Muscle of leg (tissue), 11 donors: ENCODE results near the gene HMCES. TPM values are rescaled to one million over a fixed set of nuclear protein-coding genes. Genes with fewer than 3 reads are reported as not detected.
"Not testable (repeated sequence)": the region's sequence is repeated elsewhere in the genome, so short reads cannot be mapped to it uniquely, and the experiment has no call there.

ENCODE experiments used
- DNase-seq: peaks from one replicate; pipeline ENCODE4 v3.0.0; 2013
- H3K27ac ChIP-seq: one replicate; pipeline ENCODE4 v1.5.1; 2013; ENCODE audit warnings: mild to moderate bottlenecking, low read length, control low read depth
- H3K27me3 ChIP-seq: one replicate; pipeline ENCODE4 v1.6.1; 2013; ENCODE audit warnings: low read length; ENCODE audit not compliant: control insufficient read depth, insufficient read depth
- H3K36me3 ChIP-seq: one replicate; pipeline ENCODE4 v1.6.1; 2013; ENCODE audit warnings: low read length; ENCODE audit not compliant: control insufficient read depth, insufficient read depth
- H3K4me1 ChIP-seq: one replicate; pipeline ENCODE4 v1.6.1; 2013; ENCODE audit warnings: low read length; ENCODE audit not compliant: control insufficient read depth, insufficient read depth
- H3K4me3 ChIP-seq: one replicate; pipeline ENCODE4 v1.5.1; 2013; ENCODE audit warnings: low read length, control low read depth
- H3K9me3 ChIP-seq: replicated peaks from 2 replicates; pipeline ENCODE4 v1.6.1; 2013; ENCODE audit warnings: low read depth, low read length; ENCODE audit not compliant: control insufficient read depth
- WGBS: methylation state at CpG from one replicate; pipeline ENCODE4 v1.1.5; 2013; ENCODE audit warnings: missing lambda C conversion rate; ENCODE audit not compliant: insufficient coverage; 5-methylcytosine and 5-hydroxymethylcytosine counted together
- polyA plus RNA-seq, 8 donors: library from polyadenylated mRNA; unstranded; fragments of 120-200 nt; gene quantifications; one replicate each; pipeline versions ENCODE4 v1.2.1 to v1.2.3, GENCODE V29; 2013; ENCODE audit warnings: inconsistent platforms in 1 of 8, low replicate concordance in 1 of 8; ENCODE audit not compliant: insufficient read length in 8 of 8, insufficient read depth in 1 of 8
- total RNA-seq: library from RNA; stranded (reverse); fragments of 120-200 nt; gene quantifications from one replicate; pipeline ENCODE4 v1.2.4, GENCODE V29; 2013

Gene HMCES
- total and polyA plus RNA-seq, 9 donors, result 12.6 to 33.2 (median 24.7) TPM

- H3K27me3 ChIP-seq, result no peaks in the 10 kb centered on the region
- WGBS, result 93% methylated on average over 9 of the region's 11 CpGs
- H3K27ac ChIP-seq, result no peak overlapping the region
- H3K36me3 ChIP-seq, result peaks cover 87% of the 10 kb centered on the region
- no peak for DNase-seq
- H3K4me1 ChIP-seq, result no peaks in the 10 kb centered on the region
- no peaks in the 10 kb centered on the region for H3K9me3 ChIP-seq
- no peak overlapping the region for H3K4me3 ChIP-seq
Measured at GRCh38 chr3:129257609-129258008, 21.1 kb upstream of the HMCES start.

DNA sequence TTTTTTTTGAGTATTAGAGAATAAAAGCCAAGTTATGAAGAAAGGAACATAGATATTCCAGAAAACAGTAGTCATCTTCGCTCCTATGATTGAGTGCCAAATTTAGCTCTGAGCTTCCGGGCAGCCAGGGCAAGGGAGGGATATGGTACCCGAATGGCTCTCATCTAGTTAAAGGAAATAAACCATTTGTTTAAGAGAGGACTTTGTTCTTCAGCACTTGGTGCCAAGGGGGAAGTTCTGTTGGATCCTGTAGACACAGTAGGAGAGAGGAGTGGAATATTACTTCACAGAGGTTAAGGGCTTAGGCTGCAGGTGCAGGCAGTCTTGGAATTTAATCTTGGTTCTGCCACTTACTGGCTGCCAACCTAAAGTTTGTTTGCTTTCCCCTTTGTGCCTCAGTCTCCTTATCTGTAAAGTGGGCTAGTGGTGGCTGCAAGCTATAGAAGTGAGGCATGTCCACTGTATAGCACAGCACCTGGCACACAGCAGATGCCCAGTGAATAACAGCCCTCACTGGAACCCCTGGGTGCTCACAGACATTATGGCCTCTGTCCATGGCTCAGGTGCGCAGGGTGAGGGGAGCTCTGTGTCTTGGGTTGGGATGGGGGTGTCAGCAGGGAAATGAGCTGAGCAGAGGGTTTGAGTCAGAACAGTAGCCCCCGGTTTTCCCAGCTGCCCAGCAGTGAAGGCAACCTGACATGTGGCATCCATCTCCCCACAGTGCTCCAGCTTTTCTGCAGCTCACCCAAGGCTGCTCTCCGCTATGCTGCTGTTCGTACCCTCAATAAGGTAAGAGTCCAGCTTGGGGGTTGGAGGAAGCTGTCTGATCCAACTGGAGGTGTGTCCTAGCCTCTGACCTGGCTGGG lies 18.8 kb upstream of the HMCES start:
- Histone ChIP-seq H3K9me3 (no peaks in the 10 kb centered on the region), H3K4me1 (no peaks in the 10 kb centered on the region), H3K36me3 (peaks cover 87% of the 10 kb centered on the region), H3K4me3 (no peak overlapping the region), H3K27me3 (no peaks in the 10 kb centered on the region), H3K27ac (no peak overlapping the region)
- no peak for DNase-seq
- 98% methylated on average over 4 of the region's 7 CpGs for WGBS

DNA sequence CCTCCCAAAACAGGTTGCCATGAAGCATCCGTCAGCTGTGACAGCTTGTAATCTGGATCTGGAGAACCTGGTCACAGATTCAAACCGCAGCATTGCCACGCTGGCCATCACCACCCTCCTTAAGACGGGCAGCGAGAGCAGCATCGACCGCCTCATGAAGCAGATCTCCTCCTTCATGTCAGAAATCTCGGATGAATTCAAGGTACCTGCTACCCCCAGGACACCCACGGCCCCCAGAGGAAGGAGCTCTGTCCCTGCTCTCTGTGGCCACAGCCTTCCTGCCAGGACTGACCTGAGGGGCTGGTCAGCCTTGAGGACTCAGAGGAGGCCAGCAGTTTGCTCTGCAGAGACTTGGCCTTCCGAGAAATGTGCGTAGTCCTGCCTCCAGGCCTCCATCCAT lies 18.1 kb upstream of the HMCES start:
- Histone ChIP-seq H3K4me3 (no peak overlapping the region), H3K27ac (no peak overlapping the region), H3K27me3 (no peaks in the 10 kb centered on the region), H3K4me1 (no peaks in the 10 kb centered on the region), H3K36me3 (peaks cover 88% of the 10 kb centered on the region), H3K9me3 (no peaks in the 10 kb centered on the region)
- no peak for DNase-seq
- WGBS, result 95% methylated on average over 11 of the region's 11 CpGs

DNA sequence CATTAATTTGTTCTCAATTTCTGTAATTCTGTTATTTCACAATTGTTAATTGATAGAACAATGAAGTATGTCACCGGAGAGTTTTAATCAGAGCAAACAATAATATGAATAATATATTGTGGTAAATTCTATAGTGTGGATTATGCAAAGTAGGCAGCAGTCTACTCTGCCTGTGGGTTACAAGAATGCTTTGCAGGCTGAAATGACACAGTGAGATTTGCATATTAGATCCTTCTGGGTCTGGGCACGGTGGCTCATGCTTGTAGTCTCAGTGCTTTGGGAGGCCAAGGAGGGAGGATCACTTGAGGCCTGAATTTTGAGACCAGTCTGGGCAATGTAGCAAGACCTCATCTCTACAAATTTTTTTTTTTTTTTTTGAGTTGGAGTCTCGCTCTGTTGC lies 16.8 kb upstream of the HMCES start:
- no peak for DNase-seq
- H3K4me3 ChIP-seq, result no peak overlapping the region
- no peaks in the 10 kb centered on the region for H3K27me3 ChIP-seq
- H3K9me3 ChIP-seq, result no peaks in the 10 kb centered on the region
- peaks cover 87% of the 10 kb centered on the region for H3K36me3 ChIP-seq
- no peak overlapping the region for H3K27ac ChIP-seq
- no peaks in the 10 kb centered on the region for H3K4me1 ChIP-seq
- no CpG with 5 or more reads among the region's 3 CpGs for WGBS

DNA sequence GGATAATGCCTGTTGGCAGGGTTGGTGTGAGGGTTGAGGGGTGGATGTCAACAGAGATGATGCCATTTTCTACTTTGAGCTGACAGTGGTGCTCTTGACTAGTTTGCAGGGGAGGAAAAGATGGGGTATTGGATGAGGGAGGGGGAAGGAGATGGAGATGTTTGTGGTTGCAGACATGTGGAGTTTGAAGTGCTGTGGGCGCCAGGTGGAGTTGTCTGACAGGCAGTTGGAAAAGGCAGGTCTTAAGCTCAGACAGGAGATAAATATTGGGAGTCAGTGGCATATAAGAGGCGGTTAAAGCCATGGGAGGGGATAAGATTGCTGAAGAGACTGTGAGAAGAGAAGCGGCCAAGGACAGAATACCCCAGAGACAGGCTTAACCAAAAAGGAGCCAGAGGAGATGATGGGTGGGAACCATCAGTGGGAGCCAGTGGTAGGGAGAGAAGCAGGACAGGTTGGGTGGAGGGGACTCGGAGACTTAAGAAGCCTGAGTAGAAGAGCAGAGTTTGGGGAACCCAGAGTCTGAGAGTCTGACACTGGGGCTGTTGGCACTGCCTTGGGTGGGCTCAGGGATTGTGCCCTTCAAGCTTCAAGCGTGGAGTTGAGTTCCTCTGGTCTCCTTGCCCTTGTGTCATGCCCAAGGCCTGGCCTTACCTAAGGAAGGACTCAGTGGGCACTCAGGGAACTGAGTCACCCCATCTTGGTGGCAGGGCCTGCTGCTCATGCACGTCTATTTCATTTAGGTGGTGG lies 15.3 kb upstream of the HMCES start:
- no peak for DNase-seq
- Histone ChIP-seq H3K9me3 (no peaks in the 10 kb centered on the region), H3K27me3 (no peaks in the 10 kb centered on the region), H3K4me3 (no peak overlapping the region), H3K4me1 (no peaks in the 10 kb centered on the region), H3K36me3 (peaks cover 89% of the 10 kb centered on the region), H3K27ac (no peak overlapping the region)
- WGBS, result 89% methylated on average over 6 of the region's 6 CpGs

- not testable (repeated sequence) for H3K4me3 ChIP-seq, H3K4me1 ChIP-seq, H3K27me3 ChIP-seq, H3K9me3 ChIP-seq, DNase-seq, H3K27ac ChIP-seq
- peaks cover 94% of the 10 kb centered on the region for H3K36me3 ChIP-seq
- WGBS, result no CpG with 5 or more reads among the region's 6 CpGs
Measured at GRCh38 chr3:129264994-129265393, 13.7 kb upstream of the HMCES start.

GRCh38 chr3:129266651-129267050 lies 12.0 kb upstream of the HMCES start:
- WGBS, result 100% methylated on average over 1 of the region's 4 CpGs

DNA sequence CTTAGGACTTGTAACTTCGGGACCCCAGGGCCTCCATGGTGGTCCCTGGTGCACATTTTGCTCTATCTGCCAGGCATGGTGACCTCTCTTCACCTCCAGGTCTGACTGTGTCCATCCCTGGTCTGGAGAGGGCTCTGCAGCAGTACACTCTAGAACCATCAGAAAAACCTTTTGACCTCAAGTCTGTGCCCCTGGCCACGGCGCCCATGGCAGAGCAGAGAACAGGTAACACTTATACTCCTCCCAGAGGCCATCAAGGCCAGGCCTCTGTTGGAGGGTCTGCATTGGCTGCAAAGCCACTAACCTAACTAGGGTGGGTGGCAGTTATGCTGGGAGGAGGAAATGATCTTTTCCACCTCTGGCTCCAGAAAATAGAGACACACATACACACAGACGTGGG lies 10.3 kb upstream of the HMCES start:
- H3K4me1 ChIP-seq, result no peaks in the 10 kb centered on the region
- H3K27me3 ChIP-seq, result no peaks in the 10 kb centered on the region
- WGBS, result 88% methylated on average over 1 of the region's 4 CpGs
- H3K27ac ChIP-seq, result no peak overlapping the region
- H3K4me3 ChIP-seq, result no peak overlapping the region
- DNase-seq, result no peak
- H3K36me3 ChIP-seq, result peaks cover 92% of the 10 kb centered on the region
- no peaks in the 10 kb centered on the region for H3K9me3 ChIP-seq

More at GRCh38 chr3:129266651-129267050, 12.0 kb upstream of the HMCES start:
- Histone ChIP-seq H3K27ac (no peak overlapping the region), H3K27me3 (no peaks in the 10 kb centered on the region), H3K4me3 (no peak overlapping the region), H3K9me3 (no peaks in the 10 kb centered on the region), H3K4me1 (no peaks in the 10 kb centered on the region), H3K36me3 (peaks cover 92% of the 10 kb centered on the region)
- no peak for DNase-seq

- Histone ChIP-seq H3K36me3 (peaks cover 82% of the 10 kb centered on the region), H3K9me3 (no peaks in the 10 kb centered on the region), H3K4me3 (no peak overlapping the region), H3K27me3 (no peaks in the 10 kb centered on the region), H3K4me1 (no peaks in the 10 kb centered on the region), H3K27ac (no peak overlapping the region)
- DNase-seq, result no peak
- 97% methylated on average over 11 of the region's 11 CpGs for WGBS
Measured at GRCh38 chr3:129271674-129272073, 7.0 kb upstream of the HMCES start.

DNA sequence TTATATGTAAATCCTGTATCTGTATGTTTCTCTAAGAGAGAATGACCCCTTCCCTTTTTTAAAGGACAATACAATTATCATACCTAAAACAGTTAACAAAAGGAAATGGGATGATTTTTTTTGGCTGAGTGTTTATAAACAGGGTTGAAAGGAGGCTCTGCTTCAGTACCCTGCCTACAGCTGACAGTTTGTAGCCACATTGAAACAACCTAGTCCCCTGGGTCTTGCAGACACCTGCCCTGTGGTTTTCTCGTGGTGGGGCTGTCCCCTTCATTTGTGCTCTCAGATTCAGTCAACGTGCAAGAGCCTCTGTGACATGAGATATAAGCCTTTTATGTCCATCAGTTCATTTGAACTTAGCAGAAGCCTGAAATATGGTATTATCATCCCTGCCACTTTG lies 2.3 kb upstream of the HMCES start:
- Histone ChIP-seq H3K4me1 (peaks cover 17% of the 10 kb centered on the region), H3K4me3 (no peak overlapping the region), H3K27ac (no peak overlapping the region), H3K27me3 (no peaks in the 10 kb centered on the region), H3K36me3 (peaks cover 47% of the 10 kb centered on the region), H3K9me3 (no peaks in the 10 kb centered on the region)
- no peak for DNase-seq
- WGBS, result 29% methylated on average over 1 of the region's 2 CpGs
